ENCODE results near the gene NXN.

Gene NXN

GRCh38 chr17:979539-980405, at the start of gene NXN:
NXN (minus strand) TSS chr17:979776.
- DNase-seq (ENCODE audit: low spot score): peak; percentile 99

DNA sequence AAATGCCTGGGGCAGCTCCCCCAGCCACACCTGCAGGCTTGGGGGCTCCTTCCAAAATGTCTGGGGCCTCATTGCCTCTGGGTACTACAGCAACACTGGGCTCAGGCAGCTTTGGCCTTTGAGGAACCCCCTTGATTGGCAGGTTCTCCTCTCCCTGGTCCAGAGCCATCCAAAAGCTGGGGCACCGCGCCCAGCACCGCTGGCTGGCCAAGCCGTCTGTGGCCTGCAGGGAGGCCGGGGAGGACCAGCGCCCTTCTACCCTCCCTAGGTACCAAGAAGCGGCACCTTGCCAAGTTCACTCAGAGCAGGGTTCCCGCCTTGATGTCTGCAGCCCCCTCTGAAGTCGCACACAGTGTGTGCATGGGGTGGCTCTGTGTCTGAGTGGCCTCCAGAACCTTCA, 47.5 kb upstream of the NXN start:
- no peak for DNase-seq (ENCODE audit: low spot score)

GRCh38 chr17:1026599-1026975, 47.0 kb upstream of the NXN start:
- DNase-seq (ENCODE audit: low spot score): no peak

DNA sequence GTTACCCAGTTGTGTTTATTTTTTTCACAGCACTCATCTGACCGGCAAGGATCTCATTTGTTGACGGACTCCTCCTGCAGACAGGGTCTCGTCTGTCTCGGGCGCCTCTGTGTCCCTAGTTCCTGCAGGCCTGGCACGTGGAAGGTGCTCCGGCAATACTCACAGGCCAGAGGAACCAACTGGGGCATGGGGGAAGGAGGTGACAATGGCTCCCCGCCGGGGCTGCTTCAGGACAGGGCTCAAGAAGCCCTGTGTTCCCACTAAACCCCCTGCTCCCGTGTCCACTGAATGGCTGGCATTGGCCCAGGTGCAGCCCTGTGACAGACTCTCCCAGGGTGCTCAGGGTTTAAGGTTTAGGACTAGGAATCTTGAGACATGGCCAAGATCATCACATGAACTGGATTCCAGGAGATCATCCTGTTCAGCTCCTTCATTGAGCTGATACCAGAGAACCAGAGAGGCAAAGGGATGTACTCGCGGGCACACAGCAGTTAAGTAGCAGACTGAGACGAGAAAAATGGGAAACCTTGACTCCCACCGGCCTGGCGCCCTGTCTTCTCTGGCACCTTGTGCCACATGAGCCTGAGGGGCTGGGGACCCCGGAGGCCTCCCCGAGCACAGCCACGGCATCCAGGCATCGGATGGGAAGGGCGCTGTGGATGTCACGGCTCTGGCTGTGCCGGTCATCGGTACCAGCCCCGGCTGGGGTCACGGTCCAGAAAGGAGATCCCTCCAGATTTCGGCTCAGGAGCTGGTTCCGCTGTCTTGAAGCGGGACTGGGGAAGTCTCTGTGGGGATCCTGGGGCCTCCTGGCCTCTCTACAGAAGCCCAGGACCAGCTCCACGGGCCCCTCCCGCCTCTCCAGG, 46.4 kb upstream of the NXN start:
- DNase-seq (ENCODE audit: low spot score): no peak

DNA sequence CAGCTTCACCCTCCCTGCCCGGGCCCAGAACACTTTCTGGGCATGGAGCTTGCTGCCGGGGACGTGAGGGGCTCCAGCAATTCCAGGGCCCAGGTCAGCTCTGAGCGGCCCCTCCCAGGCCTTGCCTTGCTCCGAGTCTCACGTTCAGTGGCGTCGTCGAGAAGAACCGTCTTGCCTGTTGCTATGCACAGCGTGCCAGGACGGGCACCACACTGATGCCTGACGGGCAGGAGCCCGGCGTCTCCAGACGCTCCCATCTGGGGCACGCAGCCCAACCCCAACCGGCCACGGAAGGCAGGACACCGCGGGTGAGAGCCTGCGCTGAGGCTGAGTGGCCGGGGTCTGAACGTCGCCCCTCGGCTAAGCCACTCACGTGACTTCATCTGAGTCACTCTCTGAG, 44.5 kb upstream of the NXN start:
- DNase-seq (ENCODE audit: low spot score): no peak

DNA sequence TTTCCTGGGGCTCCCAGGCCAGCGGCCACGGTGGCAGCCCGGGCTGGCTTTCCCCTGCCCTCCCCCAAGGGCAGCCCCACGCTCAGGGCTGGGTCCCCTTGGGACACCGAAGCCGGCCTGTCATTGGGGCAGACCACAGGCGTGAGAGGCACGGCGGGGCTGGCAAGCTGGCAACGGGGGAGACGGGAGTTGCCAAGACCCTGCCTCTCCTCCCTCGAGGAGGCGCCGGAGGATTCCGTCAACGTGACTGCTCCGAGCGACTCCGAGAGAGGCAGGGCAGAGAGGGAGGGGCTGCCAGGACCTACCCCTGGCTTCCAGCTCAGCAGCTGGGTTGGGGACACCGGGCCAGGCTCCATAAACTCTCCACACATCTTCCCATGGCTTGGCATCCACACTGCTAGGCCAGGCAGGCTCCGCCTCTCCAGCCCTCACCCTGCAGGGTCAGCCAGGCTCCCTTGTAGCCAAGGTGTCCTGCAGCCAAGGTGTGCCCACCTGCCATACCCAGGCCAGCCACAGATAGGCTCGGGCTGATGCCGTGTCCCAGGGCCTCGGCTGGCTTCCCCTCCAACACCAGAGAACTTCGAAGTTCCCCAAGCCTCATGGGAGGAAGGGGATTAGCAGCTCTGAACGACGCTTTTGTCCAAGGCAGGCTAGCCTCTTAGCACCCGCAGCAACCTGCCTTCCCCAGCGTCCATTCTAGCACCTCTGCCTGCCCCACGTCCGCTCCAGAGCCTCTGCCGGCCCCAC, 42.9 kb upstream of the NXN start:
- DNase-seq (ENCODE audit: low spot score): no peak

DNA sequence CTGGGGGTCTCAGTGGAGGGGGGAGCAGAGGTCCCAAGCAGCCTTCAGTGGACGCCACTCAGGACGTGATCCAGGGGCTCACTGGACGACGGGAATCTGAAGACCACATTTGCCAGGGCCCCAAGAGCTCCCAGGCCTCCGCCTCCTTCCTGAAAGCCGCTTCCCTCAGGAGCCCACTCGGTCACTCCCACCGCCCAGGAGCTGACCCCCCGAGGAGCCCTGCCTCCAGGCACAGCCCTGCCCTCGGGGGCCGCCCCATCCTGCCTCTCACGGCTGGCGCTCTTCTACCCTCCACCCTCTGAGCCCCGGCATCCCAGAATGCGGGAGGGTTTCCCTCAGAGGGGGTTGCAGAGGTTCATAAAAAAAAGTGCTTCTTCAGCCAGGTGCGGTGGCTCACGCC, 41.6 kb upstream of the NXN start:
- no peak for DNase-seq (ENCODE audit: low spot score)

DNA sequence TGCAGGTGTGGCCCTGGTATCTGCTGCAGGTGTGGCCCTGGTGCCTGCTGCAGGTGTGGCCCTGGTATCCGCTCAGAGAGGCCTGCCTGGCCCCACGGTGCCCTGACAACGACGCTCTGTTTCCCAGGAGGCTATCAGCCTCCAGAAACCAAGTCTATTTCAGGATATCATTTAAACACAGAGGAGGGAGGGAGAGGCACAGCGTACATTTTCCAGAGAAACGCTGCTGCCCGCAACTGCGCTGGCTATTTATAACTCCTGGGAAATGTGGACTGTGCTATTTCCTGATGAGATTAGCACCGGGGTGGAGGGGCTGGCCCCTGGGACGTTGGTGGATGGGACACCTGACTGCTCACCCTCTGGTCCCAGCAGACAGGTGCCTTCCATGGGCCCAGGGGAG, 39.9 kb upstream of the NXN start:
- DNase-seq (ENCODE audit: low spot score): no peak

- no peak for DNase-seq (ENCODE audit: low spot score)
Observed at GRCh38 chr17:1018547-1018946, 39.0 kb upstream of the NXN start.

GRCh38 chr17:1013729-1014090, 34.1 kb upstream of the NXN start:
- DNase-seq (ENCODE audit: low spot score): no peak

DNA sequence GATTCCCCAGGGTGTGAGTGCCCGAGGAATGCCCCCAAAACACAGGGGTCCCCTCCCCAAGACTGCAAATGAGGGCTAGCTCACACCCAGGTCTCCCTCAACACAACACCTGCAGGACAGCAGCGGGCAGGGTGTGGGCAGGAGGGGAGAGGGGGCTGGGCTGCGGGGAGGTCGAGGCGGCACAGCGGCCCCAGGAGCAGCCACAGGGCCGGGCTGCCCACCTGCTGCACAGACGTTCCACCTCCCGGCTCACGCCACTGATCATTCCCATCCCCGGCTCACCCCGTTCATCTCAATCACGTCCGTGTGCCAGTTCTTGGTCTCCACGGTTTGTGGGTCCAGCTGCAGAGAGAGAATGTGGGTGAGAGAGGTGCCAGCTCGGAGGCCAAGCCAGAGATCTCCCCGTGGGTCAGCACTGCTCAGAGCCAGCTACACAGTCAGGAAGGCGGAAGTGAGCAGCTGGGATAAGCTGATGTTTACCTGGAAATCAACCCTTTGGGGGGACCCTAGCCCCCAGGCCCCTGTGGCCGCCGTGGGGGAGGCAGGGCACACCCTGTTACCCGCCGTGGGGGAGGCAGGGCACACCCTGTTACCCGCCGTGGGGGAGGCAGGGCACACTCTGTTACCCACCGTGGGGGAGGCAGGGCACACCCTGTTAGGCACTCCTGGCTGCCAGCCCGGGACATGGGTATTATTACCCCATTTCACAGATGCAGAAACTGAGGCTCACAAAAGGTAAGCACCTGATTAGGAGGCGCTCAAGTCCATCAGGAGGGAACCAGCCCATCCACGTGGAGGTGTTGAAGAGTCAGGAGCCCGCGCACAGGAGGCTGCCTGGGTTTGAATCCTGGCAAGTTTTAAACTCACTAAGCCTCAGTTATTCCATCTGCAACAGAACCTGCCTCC, 33.5 kb upstream of the NXN start:
- no peak for DNase-seq (ENCODE audit: low spot score)

DNA sequence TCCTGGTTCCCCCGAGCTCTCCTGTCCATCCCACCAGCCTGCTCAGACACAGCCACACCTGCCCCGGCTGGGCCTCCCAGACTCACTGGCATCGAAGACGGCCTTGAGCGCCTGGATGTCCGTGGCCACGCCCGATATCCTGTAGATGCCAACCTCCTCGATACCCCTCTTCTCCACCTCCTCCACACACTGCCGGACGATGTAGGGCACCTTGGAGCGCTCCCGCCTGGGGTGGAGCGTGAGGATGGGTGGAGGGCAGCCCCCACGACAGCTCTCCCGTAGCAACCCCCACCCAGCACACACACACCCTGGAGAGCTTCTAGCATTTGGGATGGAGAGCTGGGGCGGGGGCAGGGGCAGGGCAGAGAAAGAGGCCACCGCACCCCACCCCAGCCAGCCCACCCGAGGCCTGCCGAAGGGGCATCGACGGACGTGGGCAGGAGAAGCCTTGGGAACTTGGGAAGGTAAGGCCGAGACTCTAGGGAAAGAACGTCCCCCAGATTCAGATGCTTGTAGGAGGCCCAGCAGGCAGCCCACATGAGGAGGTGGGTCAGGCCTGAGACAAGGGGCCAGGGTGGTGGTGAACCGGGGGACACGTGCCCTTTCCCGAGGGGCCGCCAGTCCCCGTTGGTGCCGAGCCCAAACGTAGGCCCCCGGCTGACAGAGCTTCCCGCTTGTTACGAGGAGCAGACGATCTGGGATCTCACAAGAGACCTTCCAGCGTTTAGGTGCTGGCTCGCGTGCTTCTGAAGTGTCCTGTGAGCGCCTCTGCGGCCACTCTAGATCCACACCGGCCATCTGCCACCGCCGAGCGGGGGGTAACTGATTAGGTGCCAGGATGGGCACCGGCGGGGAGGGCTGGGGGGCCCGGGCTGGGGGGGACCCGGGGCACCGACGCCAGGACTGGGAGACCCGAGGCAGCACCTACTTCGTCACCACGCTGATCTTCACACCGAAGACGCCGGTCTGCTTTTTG, 32.5 kb upstream of the NXN start:
- no peak for DNase-seq (ENCODE audit: low spot score)

- DNase-seq (ENCODE audit: low spot score): no peak
Observed at GRCh38 chr17:1011138-1011537, 31.6 kb upstream of the NXN start.

DNA sequence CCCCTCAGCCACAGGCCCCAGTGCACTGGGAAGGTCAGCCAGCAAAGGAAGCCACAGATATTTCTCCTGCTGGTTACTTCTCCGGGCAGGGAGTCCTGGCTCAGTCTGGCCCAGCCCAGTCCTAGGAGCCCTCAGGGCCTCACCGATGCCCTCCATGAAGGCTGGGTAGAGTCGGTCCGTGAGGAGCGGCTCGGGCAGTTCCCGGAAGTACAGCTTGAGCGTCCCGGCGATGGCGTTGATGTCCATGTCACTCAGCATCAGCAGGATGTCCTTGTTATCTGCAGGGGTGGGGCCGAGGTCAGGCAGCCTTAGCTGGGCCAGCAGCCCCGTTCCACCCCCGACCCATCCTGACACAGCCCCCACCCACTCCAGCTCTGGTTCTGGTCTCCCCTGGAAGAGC, 31.0 kb upstream of the NXN start:
- DNase-seq (ENCODE audit: low spot score): no peak

DNA sequence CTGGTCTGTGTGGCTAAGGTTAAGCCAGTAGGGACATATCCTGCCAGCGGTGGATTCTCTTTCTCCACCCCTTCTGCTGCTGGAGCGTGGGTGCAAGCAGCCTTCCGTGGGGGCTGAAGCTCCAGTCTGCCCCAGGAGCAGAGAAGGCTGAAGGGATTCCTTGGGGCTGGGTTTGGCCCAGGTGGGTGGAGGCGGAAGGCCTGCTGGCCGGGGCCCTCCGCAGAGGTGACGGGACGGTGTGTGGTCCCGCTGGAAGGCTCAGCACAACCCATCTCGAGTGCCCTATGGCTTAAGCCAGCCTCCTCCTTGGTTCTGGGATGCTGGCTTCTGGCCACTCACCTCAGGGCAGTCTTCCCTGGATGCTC, 30.5 kb upstream of the NXN start:
- no peak for DNase-seq (ENCODE audit: low spot score)

DNA sequence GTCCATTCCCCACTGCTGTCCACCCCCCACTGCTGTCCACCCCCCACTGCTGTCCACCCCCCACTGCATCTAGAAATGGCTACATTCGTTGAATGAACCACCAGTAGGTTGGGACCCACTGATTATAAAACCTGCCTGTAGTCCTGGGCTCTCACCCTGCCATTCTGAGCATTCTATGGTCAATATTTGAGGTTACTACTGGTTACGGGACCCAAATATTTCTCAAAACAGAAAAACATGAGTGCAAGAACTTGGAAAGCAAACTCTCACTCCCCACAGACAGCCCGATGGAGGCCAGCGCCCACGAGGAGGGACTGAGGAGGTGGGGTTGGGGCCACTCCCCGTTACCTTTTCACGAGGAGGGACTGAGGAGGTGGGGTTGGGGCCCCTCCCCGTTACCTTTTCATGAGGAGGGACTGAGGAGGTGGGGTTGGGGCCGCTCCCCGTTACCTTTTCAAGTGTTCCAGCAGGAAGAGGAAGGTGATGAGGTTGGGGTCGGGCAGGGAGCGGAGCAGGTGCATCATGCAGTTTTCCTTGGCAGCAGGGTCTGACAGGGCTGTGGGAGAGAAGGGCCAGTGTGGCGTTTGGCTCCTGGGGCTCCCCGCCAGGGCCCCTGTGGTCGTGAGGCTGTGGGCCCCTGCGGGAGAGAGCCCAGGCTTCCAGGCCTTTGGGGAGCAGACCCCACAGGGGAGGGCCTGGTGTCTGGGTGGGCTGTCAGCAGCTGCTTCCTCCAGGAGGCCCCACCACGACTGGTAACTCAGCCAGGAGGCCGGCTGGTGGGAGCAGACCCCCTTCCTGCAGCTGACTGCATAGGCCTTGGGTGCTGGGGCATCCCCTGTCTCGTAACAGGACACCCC, 29.9 kb upstream of the NXN start:
- no peak for DNase-seq (ENCODE audit: low spot score)

GRCh38 chr17:1008008-1008761, 28.6 kb upstream of the NXN start:
- no peak for DNase-seq (ENCODE audit: low spot score)

- DNase-seq (ENCODE audit: low spot score): no peak
Observed at GRCh38 chr17:1007310-1008007, 27.9 kb upstream of the NXN start.
